Progenitor cell of endocrine pancreas (in vitro differentiated cells): ENCODE measurements around the gene TBC1D4. TPM values are rescaled to one million over a fixed set of nuclear protein-coding genes. Genes with fewer than 3 reads are reported as not detected.

Experiments used
- DNase-seq: peaks from one replicate; pipeline ENCODE4 v3.0.0; 2021; ENCODE audit warnings: low spot score; ENCODE audit not compliant: unreplicated experiment
- H3K27ac Mint-ChIP-seq: 2 replicates; pipeline ENCODE4 v1.8.0; 2021; ENCODE audit warnings: mild to moderate bottlenecking, moderate library complexity, mixed read lengths
- H3K27me3 Mint-ChIP-seq: 2 replicates; pipeline ENCODE4 v1.8.0; 2021; ENCODE audit warnings: mixed read lengths
- H3K36me3 Mint-ChIP-seq: 2 replicates; pipeline ENCODE4 v1.8.0; 2022; ENCODE audit warnings: mixed read lengths; ENCODE audit not compliant: insufficient read depth
- H3K4me1 Mint-ChIP-seq: 2 replicates; pipeline ENCODE4 v1.8.0; 2021; ENCODE audit warnings: low read depth, mixed read lengths
- H3K4me3 Mint-ChIP-seq: 2 replicates; pipeline ENCODE4 v1.8.0; 2021; ENCODE audit warnings: low read depth, mild to moderate bottlenecking, moderate library complexity, mixed read lengths
- H3K9me3 Mint-ChIP-seq: 2 replicates; pipeline ENCODE4 v1.8.0; 2021; ENCODE audit warnings: low read depth, mixed read lengths
- long read RNA-seq: library from polyadenylated mRNA; unstranded; transcript quantifications from one replicate; pipeline ENCODE4 v2.0.0, GENCODE V29; 2020
- total RNA-seq: library from RNA; stranded (reverse); gene quantifications from 2 replicates; pipeline ENCODE4 v1.2.1, GENCODE V29; 2021
- TF ChIP-seq, protein P1 (sequence below): fragments of 200-600 bp; sonication (generic); IDR thresholded peaks from one replicate; pipeline ENCODE4 v1.5.0; 2021; ENCODE audit warnings: antibody characterized with exemption, mild to moderate bottlenecking; ENCODE audit not compliant: unreplicated experiment

The TBC1D4 gene, protein sequence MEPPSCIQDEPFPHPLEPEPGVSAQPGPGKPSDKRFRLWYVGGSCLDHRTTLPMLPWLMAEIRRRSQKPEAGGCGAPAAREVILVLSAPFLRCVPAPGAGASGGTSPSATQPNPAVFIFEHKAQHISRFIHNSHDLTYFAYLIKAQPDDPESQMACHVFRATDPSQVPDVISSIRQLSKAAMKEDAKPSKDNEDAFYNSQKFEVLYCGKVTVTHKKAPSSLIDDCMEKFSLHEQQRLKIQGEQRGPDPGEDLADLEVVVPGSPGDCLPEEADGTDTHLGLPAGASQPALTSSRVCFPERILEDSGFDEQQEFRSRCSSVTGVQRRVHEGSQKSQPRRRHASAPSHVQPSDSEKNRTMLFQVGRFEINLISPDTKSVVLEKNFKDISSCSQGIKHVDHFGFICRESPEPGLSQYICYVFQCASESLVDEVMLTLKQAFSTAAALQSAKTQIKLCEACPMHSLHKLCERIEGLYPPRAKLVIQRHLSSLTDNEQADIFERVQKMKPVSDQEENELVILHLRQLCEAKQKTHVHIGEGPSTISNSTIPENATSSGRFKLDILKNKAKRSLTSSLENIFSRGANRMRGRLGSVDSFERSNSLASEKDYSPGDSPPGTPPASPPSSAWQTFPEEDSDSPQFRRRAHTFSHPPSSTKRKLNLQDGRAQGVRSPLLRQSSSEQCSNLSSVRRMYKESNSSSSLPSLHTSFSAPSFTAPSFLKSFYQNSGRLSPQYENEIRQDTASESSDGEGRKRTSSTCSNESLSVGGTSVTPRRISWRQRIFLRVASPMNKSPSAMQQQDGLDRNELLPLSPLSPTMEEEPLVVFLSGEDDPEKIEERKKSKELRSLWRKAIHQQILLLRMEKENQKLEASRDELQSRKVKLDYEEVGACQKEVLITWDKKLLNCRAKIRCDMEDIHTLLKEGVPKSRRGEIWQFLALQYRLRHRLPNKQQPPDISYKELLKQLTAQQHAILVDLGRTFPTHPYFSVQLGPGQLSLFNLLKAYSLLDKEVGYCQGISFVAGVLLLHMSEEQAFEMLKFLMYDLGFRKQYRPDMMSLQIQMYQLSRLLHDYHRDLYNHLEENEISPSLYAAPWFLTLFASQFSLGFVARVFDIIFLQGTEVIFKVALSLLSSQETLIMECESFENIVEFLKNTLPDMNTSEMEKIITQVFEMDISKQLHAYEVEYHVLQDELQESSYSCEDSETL (N-terminal part only)
- 13.5 and 13.7 TPM in 2 replicates for total RNA-seq
- long read RNA-seq, partial matches to known transcripts, result 6 of 8 reads
- long read RNA-seq, other reads (novel, unspliced or antisense), result 2 of 8 reads

DNA sequence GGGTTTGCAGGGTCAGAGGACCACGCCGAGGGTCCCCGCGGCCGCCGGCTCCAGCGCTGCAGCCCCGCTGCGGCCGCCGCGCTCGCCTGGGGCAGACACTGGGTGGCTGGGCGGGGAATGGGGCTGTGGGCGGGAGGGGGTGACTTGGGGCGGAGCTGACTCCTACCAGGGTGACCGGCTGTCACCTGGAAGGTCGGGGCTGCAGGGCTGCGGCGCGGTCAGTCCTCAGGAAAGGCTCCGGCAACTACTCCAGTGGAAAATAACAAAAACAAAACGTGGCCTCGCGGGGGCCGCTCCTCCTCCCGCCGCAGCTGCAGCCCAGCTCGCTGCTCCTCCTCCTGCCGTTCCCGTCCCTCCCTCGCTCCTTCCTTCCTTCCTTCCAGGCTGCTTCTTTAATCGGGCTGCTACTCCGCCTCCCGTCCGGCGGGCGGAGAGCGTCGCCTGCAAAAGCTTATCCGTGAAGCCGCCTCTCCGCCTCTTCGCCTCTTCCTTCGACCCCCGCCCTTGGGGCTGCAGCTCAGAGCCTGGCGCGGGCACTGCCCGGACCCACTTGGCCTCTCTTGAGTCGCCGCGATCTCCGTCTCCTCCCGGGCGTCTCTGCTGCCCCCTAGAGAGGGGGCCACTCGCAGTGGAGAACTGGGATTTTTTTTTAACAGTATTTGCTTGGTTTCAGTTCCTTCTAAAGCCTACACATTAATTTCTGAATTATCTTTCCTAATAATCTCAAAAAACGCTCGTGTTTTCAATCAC, at the start of gene TBC1D4:
TSS of gene TBC1D4 (minus strand) at position 100 of the 750 bp plus-strand sequence. CDS start 402 bp downstream, outside the sequence.
- Mint-ChIP-seq H3K9me3 (no peaks in the 10 kb centered on the region), H3K4me3 (peak within 1 kb of the TSS; percentile 89), H3K27me3 (peaks cover 22% of the 10 kb centered on the region), H3K36me3 (no peaks in the 10 kb centered on the region), H3K27ac (peak within 1 kb of the TSS; percentile 91), H3K4me1 (peaks cover 21% of the 10 kb centered on the region)
- TF ChIP-seq, protein P1, sequence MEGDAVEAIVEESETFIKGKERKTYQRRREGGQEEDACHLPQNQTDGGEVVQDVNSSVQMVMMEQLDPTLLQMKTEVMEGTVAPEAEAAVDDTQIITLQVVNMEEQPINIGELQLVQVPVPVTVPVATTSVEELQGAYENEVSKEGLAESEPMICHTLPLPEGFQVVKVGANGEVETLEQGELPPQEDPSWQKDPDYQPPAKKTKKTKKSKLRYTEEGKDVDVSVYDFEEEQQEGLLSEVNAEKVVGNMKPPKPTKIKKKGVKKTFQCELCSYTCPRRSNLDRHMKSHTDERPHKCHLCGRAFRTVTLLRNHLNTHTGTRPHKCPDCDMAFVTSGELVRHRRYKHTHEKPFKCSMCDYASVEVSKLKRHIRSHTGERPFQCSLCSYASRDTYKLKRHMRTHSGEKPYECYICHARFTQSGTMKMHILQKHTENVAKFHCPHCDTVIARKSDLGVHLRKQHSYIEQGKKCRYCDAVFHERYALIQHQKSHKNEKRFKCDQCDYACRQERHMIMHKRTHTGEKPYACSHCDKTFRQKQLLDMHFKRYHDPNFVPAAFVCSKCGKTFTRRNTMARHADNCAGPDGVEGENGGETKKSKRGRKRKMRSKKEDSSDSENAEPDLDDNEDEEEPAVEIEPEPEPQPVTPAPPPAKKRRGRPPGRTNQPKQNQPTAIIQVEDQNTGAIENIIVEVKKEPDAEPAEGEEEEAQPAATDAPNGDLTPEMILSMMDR, result peak; percentile 83
- peak; percentile 80 for DNase-seq

DNA sequence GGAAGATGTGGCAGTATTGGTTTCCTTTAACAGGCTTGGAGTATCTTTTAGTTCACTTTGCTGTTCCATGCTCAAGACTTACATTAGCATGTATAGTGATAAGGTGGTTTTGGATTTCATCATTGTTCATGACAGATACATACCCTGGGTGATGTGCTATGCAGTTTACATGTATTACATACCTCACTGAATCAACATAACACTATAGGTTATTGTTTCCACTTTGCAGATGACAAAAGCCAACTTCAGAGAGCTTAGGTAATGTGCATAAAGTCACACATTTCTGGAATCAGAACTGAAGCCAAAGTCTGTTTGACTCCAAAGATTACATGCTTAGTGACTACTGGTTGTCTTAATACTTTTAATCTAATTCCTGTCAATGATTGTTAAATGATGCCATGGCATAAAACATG, 48.6 kb upstream of the TBC1D4 start:
- H3K36me3 Mint-ChIP-seq, result peaks cover 22% of the 10 kb centered on the region
- H3K4me1 Mint-ChIP-seq, result no peaks in the 10 kb centered on the region
- H3K27me3 Mint-ChIP-seq, result no peaks in the 10 kb centered on the region
- DNase-seq, result no peak
- H3K4me3 Mint-ChIP-seq, result no peak overlapping the region
- TF ChIP-seq, protein P1, result no peak
- H3K27ac Mint-ChIP-seq, result no peak overlapping the region
- no peaks in the 10 kb centered on the region for H3K9me3 Mint-ChIP-seq

DNA sequence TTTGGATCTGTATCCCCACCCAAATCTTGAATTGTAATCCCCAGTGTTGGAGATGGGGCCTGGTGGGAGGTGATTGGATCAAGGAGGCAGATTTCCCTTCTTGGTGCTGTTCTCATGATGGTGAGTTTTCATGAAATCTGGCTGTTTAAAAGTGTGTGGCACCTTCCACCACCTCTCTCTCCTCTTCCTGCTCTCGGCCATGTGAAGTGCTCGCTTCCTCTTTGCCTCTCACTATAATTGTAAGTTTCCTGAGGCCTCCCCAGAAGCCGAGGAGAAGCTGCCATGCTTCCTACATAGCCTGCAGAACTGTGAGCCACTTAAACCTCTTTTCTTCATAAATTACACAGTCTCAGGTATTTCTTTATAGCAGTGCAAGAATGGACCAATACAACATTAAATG, 40.0 kb upstream of the TBC1D4 start:
- DNase-seq, result no peak
- H3K4me1 Mint-ChIP-seq, result no peaks in the 10 kb centered on the region
- peaks cover 12% of the 10 kb centered on the region for H3K36me3 Mint-ChIP-seq
- H3K4me3 Mint-ChIP-seq, result no peak overlapping the region
- peaks cover 10% of the 10 kb centered on the region for H3K9me3 Mint-ChIP-seq
- TF ChIP-seq, protein P1, result no peak
- no peak overlapping the region for H3K27ac Mint-ChIP-seq
- H3K27me3 Mint-ChIP-seq, result no peaks in the 10 kb centered on the region

- Mint-ChIP-seq H3K27ac (no peak overlapping the region), H3K27me3 (no peaks in the 10 kb centered on the region), H3K9me3 (peaks cover 10% of the 10 kb centered on the region), H3K36me3 (no peaks in the 10 kb centered on the region), H3K4me1 (no peaks in the 10 kb centered on the region), H3K4me3 (no peak overlapping the region)
- no peak for DNase-seq
- TF ChIP-seq, protein P1, result no peak
Measured at GRCh38 chr13:75518439-75519088, 36.6 kb upstream of the TBC1D4 start.
